OCI-LY7 (cell line): ENCODE data around the gene RETNLB. TPM values are rescaled to one million over a fixed set of nuclear protein-coding genes. Genes with fewer than 3 reads are reported as not detected.

Experiments
- BruUV-seq: library from RNA; stranded (reverse); fragments of 400-500 nt; replicated peaks from 2 replicates; lab custom pipeline; 2021; lab: Mats Ljungman, UMichigan
- CTCF ChIA-PET: fragments of 300-600 bp; sonication (Branson Sonifier 250); formaldehyde crosslinking; loops from one replicate; lab custom pipeline; 2022; ENCODE audit warnings: antibody characterized with exemption; ENCODE audit not compliant: unreplicated experiment; lab: Charles Lee
- POLR2A ChIA-PET: fragments of 300-600 bp; sonication (Branson Sonifier 250); formaldehyde crosslinking; loops from one replicate; lab custom pipeline; 2022; ENCODE audit warnings: antibody characterized with exemption; lab: Charles Lee
- DNase-seq: peaks from one replicate; pipeline ENCODE4 v3.0.0-alpha.2; 2015; ENCODE audit warnings: low spot score
- H2AFZ ChIP-seq: fragments of 200-600 bp; sonication (generic), shearing (Covaris generic); 2 replicates; pipeline ENCODE4 v1.6.1; 2014; ENCODE audit warnings: mild to moderate bottlenecking, antibody characterized with exemption, low read length, moderate library complexity
- H3K27ac ChIP-seq: fragments of 200-600 bp; sonication (generic); 2 replicates; pipeline ENCODE4 v1.5.1; 2014; ENCODE audit warnings: mixed run types, low read depth, mild to moderate bottlenecking, moderate library complexity, low read length, inconsistent platforms; ENCODE audit not compliant: poor library complexity, severe bottlenecking
- H3K36me3 ChIP-seq: fragments of 200-600 bp; sonication (generic); 2 replicates; pipeline ENCODE4 v1.6.1; 2014; ENCODE audit warnings: mild to moderate bottlenecking, antibody characterized with exemption, low read length, moderate library complexity, mixed read lengths; ENCODE audit not compliant: insufficient read depth
- H3K4me1 ChIP-seq: fragments of 200-600 bp; sonication (generic); 2 replicates; pipeline ENCODE4 v1.5.1; 2014; ENCODE audit warnings: mild to moderate bottlenecking, low read length; ENCODE audit not compliant: insufficient read depth, poor library complexity, severe bottlenecking
- H3K4me2 ChIP-seq: fragments of 200-600 bp; sonication (generic); 2 replicates; pipeline ENCODE4 v1.6.1; 2014; ENCODE audit warnings: mild to moderate bottlenecking, low read length
- H3K4me3 ChIP-seq: fragments of 200-600 bp; sonication (generic); 2 replicates; pipeline ENCODE4 v1.5.1; 2014; ENCODE audit warnings: mild to moderate bottlenecking, low read depth, low read length; ENCODE audit not compliant: poor library complexity, severe bottlenecking
- H3K79me2 ChIP-seq: fragments of 200-600 bp; sonication (generic); 2 replicates; pipeline ENCODE4 v1.6.1; 2016; ENCODE audit warnings: low read depth, mild to moderate bottlenecking, low read length, moderate library complexity, mixed read lengths; ENCODE audit not compliant: insufficient read depth
- H3K9me2 ChIP-seq: fragments of 200-600 bp; sonication (generic); 2 replicates; pipeline ENCODE4 v1.6.1; 2016; ENCODE audit warnings: mild to moderate bottlenecking, low read length, mixed read lengths; ENCODE audit not compliant: insufficient read depth
- H3K9me3 ChIP-seq: fragments of 200-600 bp; sonication (generic); 2 replicates; pipeline ENCODE4 v1.6.1; 2014; ENCODE audit warnings: mild to moderate bottlenecking, mixed run types, low read length, mixed read lengths
- H4K20me1 ChIP-seq: fragments of 200-600 bp; sonication (generic); 2 replicates; pipeline ENCODE4 v1.6.1; 2014; ENCODE audit warnings: mild to moderate bottlenecking, antibody characterized with exemption, low read length, moderate library complexity, mixed read lengths; ENCODE audit not compliant: insufficient read depth
- EZH2phosphoT487 ChIP-seq: fragments of 200-600 bp; sonication (generic); IDR thresholded peaks from 2 replicates; pipeline ENCODE4 v1.6.1; 2018; ENCODE audit warnings: low read depth, borderline replicate concordance, mild to moderate bottlenecking, mixed run types, antibody characterized with exemption, low read length, moderate library complexity, mixed read lengths
- intact Hi-C: fragments of 100-400 bp; cut with micrococcal nuclease; formaldehyde crosslinking; loops from one replicate; pipeline ENCODE4 v1.10.0; 2022; ENCODE audit not compliant: unreplicated experiment
- total RNA-seq, 2 experiments: library from RNA; depleted of rRNA in 1 of 2; stranded (reverse); fragments of >200 nt in 1 of 2; shearing (Covaris generic) in 1 of 2; gene quantifications; 2 replicates each; pipeline ENCODE4 v1.2.3, GENCODE V29; 2014 to 2022
- TF ChIP-seq, protein P1 (sequence below): fragments of 200-600 bp; sonication (generic); conservative IDR thresholded peaks from 2 replicates; pipeline ENCODE4 v1.5.1; 2014; ENCODE audit warnings: mild to moderate bottlenecking, antibody characterized with exemption, low read length, moderate library complexity, mixed read lengths

Gene RETNLB
- total RNA-seq, 2 experiments from 2014 or later, result not detected

DNA sequence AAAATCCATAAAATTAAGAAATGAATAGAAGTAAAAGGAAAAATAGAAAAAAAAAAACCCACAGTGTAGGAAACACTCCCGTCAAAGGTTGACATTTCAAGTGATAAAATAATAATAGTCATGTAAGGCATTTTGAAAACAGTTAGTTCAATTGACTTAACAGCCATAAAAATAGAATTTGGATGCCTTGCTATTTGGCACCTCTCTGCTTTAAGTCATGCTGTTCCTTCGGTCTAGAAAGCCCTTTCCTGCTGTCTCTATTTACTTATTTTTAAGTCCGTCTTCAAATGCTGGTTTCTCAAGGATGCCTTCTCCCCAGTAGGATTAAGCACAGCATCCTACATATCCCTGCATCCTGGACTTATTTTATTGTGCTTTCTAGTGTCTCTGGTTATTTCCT, 22.3 kb upstream of the RETNLB start:
- intact Hi-C loops, result no loop called here
- ChIA-PET CTCF (no interaction called here), POLR2A (interaction anchor here (1.0 kb wide), 1 partner anchor 32 kb away, joined by 3 read pairs; no protein-coding TSS in a partner anchor)
- no peak overlapping the region for H3K4me3 ChIP-seq
- no peaks in the 10 kb centered on the region for H3K36me3 ChIP-seq
- TF ChIP-seq EZH2phosphoT487, result no peak
- TF ChIP-seq, protein P1, sequence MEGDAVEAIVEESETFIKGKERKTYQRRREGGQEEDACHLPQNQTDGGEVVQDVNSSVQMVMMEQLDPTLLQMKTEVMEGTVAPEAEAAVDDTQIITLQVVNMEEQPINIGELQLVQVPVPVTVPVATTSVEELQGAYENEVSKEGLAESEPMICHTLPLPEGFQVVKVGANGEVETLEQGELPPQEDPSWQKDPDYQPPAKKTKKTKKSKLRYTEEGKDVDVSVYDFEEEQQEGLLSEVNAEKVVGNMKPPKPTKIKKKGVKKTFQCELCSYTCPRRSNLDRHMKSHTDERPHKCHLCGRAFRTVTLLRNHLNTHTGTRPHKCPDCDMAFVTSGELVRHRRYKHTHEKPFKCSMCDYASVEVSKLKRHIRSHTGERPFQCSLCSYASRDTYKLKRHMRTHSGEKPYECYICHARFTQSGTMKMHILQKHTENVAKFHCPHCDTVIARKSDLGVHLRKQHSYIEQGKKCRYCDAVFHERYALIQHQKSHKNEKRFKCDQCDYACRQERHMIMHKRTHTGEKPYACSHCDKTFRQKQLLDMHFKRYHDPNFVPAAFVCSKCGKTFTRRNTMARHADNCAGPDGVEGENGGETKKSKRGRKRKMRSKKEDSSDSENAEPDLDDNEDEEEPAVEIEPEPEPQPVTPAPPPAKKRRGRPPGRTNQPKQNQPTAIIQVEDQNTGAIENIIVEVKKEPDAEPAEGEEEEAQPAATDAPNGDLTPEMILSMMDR, result no peak
- DNase-seq, result no peak
- no peak overlapping the region for H3K27ac ChIP-seq
- H2AFZ ChIP-seq, result no peak overlapping the region
- BruUV-seq, result no TSS peak
- no peaks in the 10 kb centered on the region for H3K9me2 ChIP-seq
- H4K20me1 ChIP-seq, result no peaks in the 10 kb centered on the region
- H3K79me2 ChIP-seq, result no peaks in the 10 kb centered on the region
- H3K4me2 ChIP-seq, result no peak overlapping the region
- no peaks in the 10 kb centered on the region for H3K4me1 ChIP-seq
- H3K9me3 ChIP-seq, result no peaks in the 10 kb centered on the region

GRCh38 chr3:108775649-108776048, 18.4 kb upstream of the RETNLB start:
- Histone ChIP-seq H3K9me3 (no peaks in the 10 kb centered on the region), H4K20me1 (no peaks in the 10 kb centered on the region), H3K4me3 (no peak overlapping the region), H2AFZ (no peak overlapping the region), H3K36me3 (no peaks in the 10 kb centered on the region), H3K4me2 (no peak overlapping the region), H3K9me2 (no peaks in the 10 kb centered on the region), H3K27ac (no peak overlapping the region), H3K4me1 (no peaks in the 10 kb centered on the region), H3K79me2 (no peaks in the 10 kb centered on the region)
- BruUV-seq, result no TSS peak
- intact Hi-C loops, result no loop called here
- DNase-seq, result no peak
- TF ChIP-seq EZH2phosphoT487, result no peak
- TF ChIP-seq, protein P1, result no peak
- POLR2A ChIA-PET, result interaction anchor here (0.5 kb wide), 1 partner anchor 78 kb away, joined by 3 read pairs; no protein-coding TSS in a partner anchor
- CTCF ChIA-PET, result no interaction called here

- BruUV-seq, result no TSS peak
- Histone ChIP-seq H3K27ac (no peak overlapping the region), H3K9me3 (no peaks in the 10 kb centered on the region), H4K20me1 (no peaks in the 10 kb centered on the region), H3K4me2 (no peak overlapping the region), H3K4me1 (no peaks in the 10 kb centered on the region), H3K9me2 (no peaks in the 10 kb centered on the region), H3K36me3 (no peaks in the 10 kb centered on the region), H2AFZ (no peak overlapping the region), H3K79me2 (no peaks in the 10 kb centered on the region), H3K4me3 (no peak overlapping the region)
- TF ChIP-seq, protein P1, result no peak
- TF ChIP-seq EZH2phosphoT487, result no peak
- POLR2A ChIA-PET, result no interaction called here
- CTCF ChIA-PET, result no interaction called here
- intact Hi-C loops, result no loop called here
- no peak for DNase-seq
These were observed 10.0 kb upstream of the RETNLB start for GRCh38 chr3:108767253-108767652.
